GM18511 (cell line): ENCODE results near the gene GPALPP1.
"Not testable (repeated sequence)": the region's sequence is repeated elsewhere in the genome, so short reads cannot be mapped to it uniquely, and the experiment has no call there.

ENCODE experiments used
- ATAC-seq: cut with Tn5 transposase; IDR thresholded peaks from one replicate; pipeline ENCODE4 v1.9.1; 2021; ENCODE audit warnings: mild to moderate bottlenecking, moderate library complexity; ENCODE audit not compliant: unreplicated experiment

The GPALPP1 gene

GRCh38 chr13:45060062-45060461, 70.7 kb downstream of the GPALPP1 start:
- no peak for ATAC-seq

GRCh38 chr13:45063261-45063860, 74.0 kb downstream of the GPALPP1 start:
- no peak for ATAC-seq

GRCh38 chr13:45063889-45064288, 74.6 kb downstream of the GPALPP1 start:
- ATAC-seq: not testable (repeated sequence)

GRCh38 chr13:45064889-45065288, 75.6 kb downstream of the GPALPP1 start:
- ATAC-seq: no peak

- no peak for ATAC-seq
Measured at GRCh38 chr13:45068036-45069001, 79.0 kb downstream of the GPALPP1 start.

GRCh38 chr13:45073809-45074208, 84.5 kb downstream of the GPALPP1 start:
- no peak for ATAC-seq

GRCh38 chr13:45074721-45075120, 85.4 kb downstream of the GPALPP1 start:
- no peak for ATAC-seq

GRCh38 chr13:45078003-45078402, 88.7 kb downstream of the GPALPP1 start:
- ATAC-seq: no peak
